ENCODE data around the gene FANCC.

GRCh38 chr9:95063300-95063699, 254.2 kb downstream of the FANCC start:
- no peak for TF ChIP-seq ZNF274 (IDR thresholded peaks at IDR 0.05; ENCODE audit: low read depth, low read length)
- TF ChIP-seq SUZ12 (IDR thresholded peaks at IDR 0.05; ENCODE audit: extremely low read depth, insufficient read depth, insufficient read length) = no peak
- TF ChIP-seq YY1 (IDR thresholded peaks at IDR 0.05; ENCODE audit: insufficient read depth, insufficient read length) = no peak
